Suprapubic skin (tissue), 4 donors: ENCODE results near the gene ADNP2. TPM values are rescaled to one million over a fixed set of nuclear protein-coding genes. Genes with fewer than 3 reads are reported as not detected.

Experiments
- DNase-seq, 2 donors: peaks; one replicate each; pipeline ENCODE4 v3.0.0-alpha.2; 2019; ENCODE audit warnings: low spot score in 2 of 2
- H3K27ac ChIP-seq: fragments of 200-600 bp; sonication (generic); one replicate; pipeline ENCODE4 v1.5.1; 2019
- H3K27me3 ChIP-seq: fragments of 200-600 bp; sonication (generic); one replicate; pipeline ENCODE4 v1.5.1; 2019
- H3K36me3 ChIP-seq: fragments of 200-600 bp; sonication (generic); one replicate; pipeline ENCODE4 v1.5.1; 2019
- H3K4me1 ChIP-seq: fragments of 200-600 bp; sonication (generic); one replicate; pipeline ENCODE4 v1.5.1; 2019
- H3K4me3 ChIP-seq: fragments of 200-600 bp; sonication (generic); one replicate; pipeline ENCODE4 v1.5.1; 2019; ENCODE audit warnings: mild to moderate bottlenecking
- H3K9me3 ChIP-seq: fragments of 200-600 bp; sonication (generic); one replicate; pipeline ENCODE4 v1.5.1; 2019
- EP300 ChIP-seq: sonication (generic); formaldehyde crosslinking; IDR thresholded peaks from one replicate; pipeline ENCODE4 v1.6.1; 2017; ENCODE audit warnings: antibody characterized with exemption
- POLR2A ChIP-seq, 2 donors: fragments of 450-650 bp; IDR thresholded peaks; one replicate each; pipeline ENCODE4 v1.6.1; 2017; ENCODE audit warnings: antibody characterized with exemption in 2 of 2, mild to moderate bottlenecking in 2 of 2, moderate library complexity in 2 of 2
- POLR2AphosphoS5 ChIP-seq, 3 donors: sonication (generic); formaldehyde crosslinking; IDR thresholded peaks; one replicate each; pipeline ENCODE4 v1.6.1; 2017; ENCODE audit warnings: antibody characterized with exemption in 3 of 3
- WGBS: methylation state at CpG from one replicate; pipeline ENCODE4 v1.1.5; 2018; 5-methylcytosine and 5-hydroxymethylcytosine counted together
- total RNA-seq, 4 donors: library from RNA; depleted of rRNA; stranded (reverse); fragments of >200 nt; gene quantifications; one replicate each; pipeline ENCODE4 v1.1.0, GENCODE V29; 2016
- TF ChIP-seq, protein P1 (sequence below), 2 donors: fragments of 200-600 bp in 1 of 2; fragments of 450-650 bp in 1 of 2; sonication (generic) in 1 of 2; IDR thresholded peaks; one replicate each; pipeline ENCODE4 v1.5.1; 2016 to 2019; ENCODE audit warnings: antibody characterized with exemption in 2 of 2, mild to moderate bottlenecking in 1 of 2, moderate library complexity in 1 of 2

ADNP2 gene
- total RNA-seq, 4 donors from 2014 or later: 24.7 to 39.3 (median 32.7) TPM

DNA sequence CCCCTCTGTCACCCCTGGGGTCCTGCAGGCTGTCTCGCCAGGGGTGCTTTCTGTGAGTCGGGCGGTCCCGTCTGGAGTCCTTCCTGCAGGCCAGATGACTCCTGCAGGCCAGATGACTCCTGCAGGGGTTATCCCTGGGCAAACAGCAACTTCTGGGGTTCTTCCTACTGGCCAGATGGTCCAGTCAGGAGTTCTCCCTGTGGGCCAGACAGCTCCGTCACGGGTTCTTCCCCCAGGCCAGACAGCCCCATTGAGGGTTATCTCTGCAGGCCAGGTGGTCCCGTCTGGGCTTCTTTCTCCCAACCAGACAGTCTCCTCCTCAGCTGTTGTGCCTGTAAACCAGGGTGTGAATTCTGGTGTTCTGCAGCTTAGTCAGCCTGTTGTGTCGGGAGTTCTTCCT lies 27.6 kb downstream of the ADNP2 start:
- no peaks in the 10 kb centered on the region for H3K27me3 ChIP-seq
- no peak for DNase-seq
- H3K4me3 ChIP-seq: no peak overlapping the region
- peaks cover 53% of the 10 kb centered on the region for H3K36me3 ChIP-seq
- no peak overlapping the region for H3K27ac ChIP-seq
- TF ChIP-seq, protein P1, sequence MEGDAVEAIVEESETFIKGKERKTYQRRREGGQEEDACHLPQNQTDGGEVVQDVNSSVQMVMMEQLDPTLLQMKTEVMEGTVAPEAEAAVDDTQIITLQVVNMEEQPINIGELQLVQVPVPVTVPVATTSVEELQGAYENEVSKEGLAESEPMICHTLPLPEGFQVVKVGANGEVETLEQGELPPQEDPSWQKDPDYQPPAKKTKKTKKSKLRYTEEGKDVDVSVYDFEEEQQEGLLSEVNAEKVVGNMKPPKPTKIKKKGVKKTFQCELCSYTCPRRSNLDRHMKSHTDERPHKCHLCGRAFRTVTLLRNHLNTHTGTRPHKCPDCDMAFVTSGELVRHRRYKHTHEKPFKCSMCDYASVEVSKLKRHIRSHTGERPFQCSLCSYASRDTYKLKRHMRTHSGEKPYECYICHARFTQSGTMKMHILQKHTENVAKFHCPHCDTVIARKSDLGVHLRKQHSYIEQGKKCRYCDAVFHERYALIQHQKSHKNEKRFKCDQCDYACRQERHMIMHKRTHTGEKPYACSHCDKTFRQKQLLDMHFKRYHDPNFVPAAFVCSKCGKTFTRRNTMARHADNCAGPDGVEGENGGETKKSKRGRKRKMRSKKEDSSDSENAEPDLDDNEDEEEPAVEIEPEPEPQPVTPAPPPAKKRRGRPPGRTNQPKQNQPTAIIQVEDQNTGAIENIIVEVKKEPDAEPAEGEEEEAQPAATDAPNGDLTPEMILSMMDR (IDR thresholded peaks at IDR 0.05): no peak
- TF ChIP-seq POLR2AphosphoS5 (IDR thresholded peaks at IDR 0.05) (no peak), EP300 (no peak), POLR2A (IDR thresholded peaks at IDR 0.05) (no peak)
- no peaks in the 10 kb centered on the region for H3K9me3 ChIP-seq
- 86% methylated on average over 7 of the region's 8 CpGs for WGBS
- no peaks in the 10 kb centered on the region for H3K4me1 ChIP-seq

DNA sequence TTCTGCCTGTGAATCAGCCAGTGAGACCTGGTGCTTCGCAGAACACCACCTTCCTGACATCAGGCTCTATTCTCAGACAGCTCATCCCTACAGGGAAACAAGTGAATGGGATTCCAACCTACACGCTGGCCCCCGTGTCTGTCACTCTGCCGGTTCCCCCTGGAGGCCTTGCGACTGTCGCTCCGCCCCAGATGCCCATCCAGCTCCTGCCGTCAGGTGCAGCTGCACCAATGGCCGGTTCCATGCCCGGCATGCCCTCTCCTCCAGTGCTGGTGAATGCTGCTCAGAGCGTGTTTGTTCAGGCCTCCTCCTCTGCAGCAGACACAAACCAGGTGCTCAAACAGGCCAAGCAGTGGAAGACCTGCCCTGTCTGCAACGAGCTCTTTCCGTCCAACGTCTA lies 28.1 kb downstream of the ADNP2 start:
- WGBS: 97% methylated on average over 14 of the region's 14 CpGs
- no peaks in the 10 kb centered on the region for H3K9me3 ChIP-seq
- H3K36me3 ChIP-seq: peaks cover 53% of the 10 kb centered on the region
- no peak overlapping the region for H3K27ac ChIP-seq
- H3K4me1 ChIP-seq: no peaks in the 10 kb centered on the region
- no peak overlapping the region for H3K4me3 ChIP-seq
- no peaks in the 10 kb centered on the region for H3K27me3 ChIP-seq
- TF ChIP-seq, protein P1 (IDR thresholded peaks at IDR 0.05): no peak
- TF ChIP-seq EP300 (no peak), POLR2A (IDR thresholded peaks at IDR 0.05) (no peak), POLR2AphosphoS5 (IDR thresholded peaks at IDR 0.05) (no peak)
- no peak for DNase-seq

- Histone ChIP-seq H3K27me3 (no peaks in the 10 kb centered on the region), H3K4me1 (no peaks in the 10 kb centered on the region), H3K9me3 (no peaks in the 10 kb centered on the region), H3K4me3 (no peak overlapping the region), H3K27ac (no peak overlapping the region), H3K36me3 (peaks cover 52% of the 10 kb centered on the region)
- no peak for TF ChIP-seq EP300
- TF ChIP-seq POLR2A (IDR thresholded peaks at IDR 0.05): no peak
- TF ChIP-seq POLR2AphosphoS5 (IDR thresholded peaks at IDR 0.05): no peak
- TF ChIP-seq, protein P1 (IDR thresholded peaks at IDR 0.05): no peak
- WGBS: 87% methylated on average over 12 of the region's 12 CpGs
- no peak for DNase-seq
Measured at GRCh38 chr18:80137976-80138375, 28.9 kb downstream of the ADNP2 start.

- Histone ChIP-seq H3K27me3 (no peaks in the 10 kb centered on the region), H3K27ac (no peak overlapping the region), H3K36me3 (peaks cover 29% of the 10 kb centered on the region), H3K4me1 (no peaks in the 10 kb centered on the region), H3K4me3 (no peak overlapping the region), H3K9me3 (no peaks in the 10 kb centered on the region)
- DNase-seq: no peak
- no peak for TF ChIP-seq POLR2AphosphoS5 (IDR thresholded peaks at IDR 0.05)
- WGBS: 95% methylated on average over 5 of the region's 5 CpGs
Measured at GRCh38 chr18:80140455-80140985, 31.5 kb downstream of the ADNP2 start.

- Histone ChIP-seq H3K4me3 (no peak overlapping the region), H3K27ac (no peak overlapping the region), H3K36me3 (no peaks in the 10 kb centered on the region), H3K9me3 (no peaks in the 10 kb centered on the region), H3K27me3 (no peaks in the 10 kb centered on the region), H3K4me1 (peaks cover 10% of the 10 kb centered on the region)
- no peak for TF ChIP-seq POLR2AphosphoS5 (IDR thresholded peaks at IDR 0.05)
- TF ChIP-seq EP300: no peak
- no peak for TF ChIP-seq POLR2A (IDR thresholded peaks at IDR 0.05)
- TF ChIP-seq, protein P1 (IDR thresholded peaks at IDR 0.05): no peak
- WGBS: 59% methylated on average over 2 of the region's 2 CpGs
- DNase-seq: no peak
Measured at GRCh38 chr18:80143881-80144280, 34.8 kb downstream of the ADNP2 start.
